Neural cell (in vitro differentiated cells): ENCODE data around the gene MBD5. TPM values are rescaled to one million over a fixed set of nuclear protein-coding genes. Genes with fewer than 3 reads are reported as not detected.

Source experiments
- H2AFZ ChIP-seq: fragments of 200-600, 300-800 bp; sonication (generic), shearing (Covaris generic); 2 replicates; pipeline ENCODE4 v1.6.0; 2014; ENCODE audit warnings: low read depth, mild to moderate bottlenecking, antibody characterized with exemption, low read length, moderate library complexity
- H3F3A ChIP-seq: fragments of 200-600 bp; shearing (Covaris generic); 2 replicates; pipeline ENCODE4 v1.6.1; 2016; ENCODE audit warnings: mild to moderate bottlenecking, moderate library complexity, mixed read lengths, antibody characterized with exemption, low read length; ENCODE audit not compliant: insufficient read depth, poor library complexity, severe bottlenecking
- H3K27ac ChIP-seq: fragments of 200-600, 300-800 bp; sonication (generic), shearing (Covaris generic); 2 replicates; pipeline ENCODE4 v1.5.1; 2014; ENCODE audit warnings: mild to moderate bottlenecking, low read length, moderate library complexity
- H3K27me3 ChIP-seq: fragments of 300-800, 200-600 bp; sonication (generic), shearing (Covaris generic); 2 replicates; pipeline ENCODE4 v1.6.0; 2014; ENCODE audit warnings: mild to moderate bottlenecking, low read depth, low read length, moderate library complexity; ENCODE audit not compliant: insufficient read depth
- H3K36me3 ChIP-seq: fragments of 300-800, 200-600 bp; sonication (generic), shearing (Covaris generic); 2 replicates; pipeline ENCODE4 v1.5.1; 2014; ENCODE audit warnings: mild to moderate bottlenecking, antibody characterized with exemption, low read length, moderate library complexity; ENCODE audit not compliant: insufficient read depth
- H3K4me2 ChIP-seq: fragments of 300-800, 200-600 bp; sonication (generic), shearing (Covaris generic); 2 replicates; pipeline ENCODE4 v1.6.0; 2014; ENCODE audit warnings: mild to moderate bottlenecking, low read length
- H3K4me3 ChIP-seq: fragments of 300-800, 200-600 bp; sonication (generic), shearing (Covaris generic); 2 replicates; pipeline ENCODE4 v1.5.1; 2014; ENCODE audit warnings: mild to moderate bottlenecking, low read length, moderate library complexity
- H3K79me2 ChIP-seq: fragments of 200-600 bp; shearing (Covaris generic); replicated peaks from 2 replicates; pipeline ENCODE4 v1.6.0; 2014; ENCODE audit warnings: mild to moderate bottlenecking, low read length, moderate library complexity; ENCODE audit not compliant: insufficient read depth
- H3K9ac ChIP-seq: fragments of 300-800, 200-600 bp; sonication (generic), shearing (Covaris generic); 2 replicates; pipeline ENCODE4 v1.6.1; 2016; ENCODE audit warnings: mild to moderate bottlenecking, low read length, mixed read lengths
- H3K9me2 ChIP-seq: fragments of 200-600 bp; shearing (Covaris generic); 2 replicates; pipeline ENCODE4 v1.6.1; 2016; ENCODE audit warnings: mild to moderate bottlenecking, low read length, mixed read lengths; ENCODE audit not compliant: insufficient read depth
- H3K9me3 ChIP-seq: fragments of 200-600, 300-800 bp; sonication (generic), shearing (Covaris generic); 2 replicates; pipeline ENCODE4 v1.6.1; 2016; ENCODE audit warnings: mild to moderate bottlenecking, mixed run types, low read length, moderate library complexity, mixed read lengths
- H4K20me1 ChIP-seq: fragments of 200-600 bp; shearing (Covaris generic); 2 replicates; pipeline ENCODE4 v1.6.1; 2016; ENCODE audit warnings: mild to moderate bottlenecking, mixed run types; ENCODE audit not compliant: insufficient read depth
- EP300 ChIP-seq: fragments of 450-650 bp; conservative IDR thresholded peaks from 2 replicates; pipeline ENCODE4 v1.6.1; 2014; ENCODE audit warnings: antibody characterized with exemption, mild to moderate bottlenecking, moderate library complexity; ENCODE audit not compliant: poor library complexity, severe bottlenecking
- EZH2 ChIP-seq: fragments of 200-600, 300-800 bp; shearing (Covaris generic), sonication (generic); IDR thresholded peaks from 2 replicates; pipeline ENCODE4 v1.6.1; 2014; ENCODE audit warnings: antibody characterized with exemption, low read length, borderline replicate concordance, mild to moderate bottlenecking; ENCODE audit not compliant: insufficient read depth, poor library complexity, severe bottlenecking
- MXI1 ChIP-seq: fragments of 450-650 bp; conservative IDR thresholded peaks from 2 replicates; pipeline ENCODE4 v1.6.1; 2014; ENCODE audit warnings: antibody characterized with exemption, mild to moderate bottlenecking; ENCODE audit not compliant: poor library complexity, severe bottlenecking
- POLR2AphosphoS5 ChIP-seq: IDR thresholded peaks from 2 replicates; pipeline ENCODE4 v1.6.1; 2012
- RAD21 ChIP-seq: fragments of 450-650 bp; conservative IDR thresholded peaks from 2 replicates; pipeline ENCODE4 v1.6.1; 2014; ENCODE audit warnings: antibody characterized with exemption, mild to moderate bottlenecking, moderate library complexity
- SMC3 ChIP-seq: fragments of 450-650 bp; conservative IDR thresholded peaks from 2 replicates; pipeline ENCODE4 v1.6.1; 2014; ENCODE audit warnings: antibody characterized with exemption, mild to moderate bottlenecking, moderate library complexity; ENCODE audit not compliant: poor library complexity
- TAF1 ChIP-seq: IDR thresholded peaks from 2 replicates; pipeline ENCODE4 v1.6.1; 2012; ENCODE audit warnings: low read depth
- polyA plus RNA-seq: library from polyadenylated mRNA; depleted of rRNA; stranded (reverse); fragments of >200 nt; gene quantifications from 2 replicates; pipeline ENCODE4 v1.2.3, GENCODE V29; 2014
- TF ChIP-seq, protein P1 (sequence below): IDR thresholded peaks from 2 replicates; pipeline ENCODE4 v1.6.1; 2012; ENCODE audit warnings: borderline replicate concordance
- TF ChIP-seq, protein P2 (sequence below): fragments of 450-650 bp; IDR thresholded peaks from 2 replicates; pipeline ENCODE4 v1.5.1; 2014; ENCODE audit warnings: antibody characterized with exemption, mild to moderate bottlenecking, moderate library complexity; ENCODE audit not compliant: poor library complexity, severe bottlenecking

MBD5 gene
- polyA plus RNA-seq, 1 donor from 2014 or later: 9.7 TPM

DNA sequence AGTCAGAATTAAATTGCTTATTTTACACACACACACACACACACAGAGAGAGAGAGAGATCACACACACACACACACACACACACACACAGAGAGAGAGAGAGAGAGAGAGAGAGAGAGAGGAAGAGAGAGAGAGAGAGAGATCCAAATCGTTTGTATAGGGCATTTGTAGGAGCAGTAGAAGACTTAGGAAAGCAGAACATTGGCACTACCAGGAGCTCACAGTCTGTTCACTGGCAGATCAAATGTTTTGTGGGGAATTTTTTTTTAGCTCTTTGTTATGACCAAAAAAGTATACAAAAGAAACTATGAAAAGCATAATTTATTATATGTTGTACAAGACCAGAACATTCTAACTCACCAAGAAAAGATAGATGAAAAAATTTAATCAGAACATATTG, 81.8 kb downstream of the MBD5 start:
- Histone ChIP-seq H2AFZ (no peak overlapping the region), H3K36me3 (no peaks in the 10 kb centered on the region), H3K4me3 (no peak overlapping the region), H3F3A (no peaks in the 10 kb centered on the region), H4K20me1 (no peaks in the 10 kb centered on the region), H3K4me2 (no peak overlapping the region), H3K9ac (no peak overlapping the region), H3K9me3 (no peaks in the 10 kb centered on the region), H3K79me2 (peaks cover 13% of the 10 kb centered on the region), H3K27me3 (no peaks in the 10 kb centered on the region), H3K9me2 (no peaks in the 10 kb centered on the region), H3K27ac (no peak overlapping the region)
- TF ChIP-seq, protein P1, sequence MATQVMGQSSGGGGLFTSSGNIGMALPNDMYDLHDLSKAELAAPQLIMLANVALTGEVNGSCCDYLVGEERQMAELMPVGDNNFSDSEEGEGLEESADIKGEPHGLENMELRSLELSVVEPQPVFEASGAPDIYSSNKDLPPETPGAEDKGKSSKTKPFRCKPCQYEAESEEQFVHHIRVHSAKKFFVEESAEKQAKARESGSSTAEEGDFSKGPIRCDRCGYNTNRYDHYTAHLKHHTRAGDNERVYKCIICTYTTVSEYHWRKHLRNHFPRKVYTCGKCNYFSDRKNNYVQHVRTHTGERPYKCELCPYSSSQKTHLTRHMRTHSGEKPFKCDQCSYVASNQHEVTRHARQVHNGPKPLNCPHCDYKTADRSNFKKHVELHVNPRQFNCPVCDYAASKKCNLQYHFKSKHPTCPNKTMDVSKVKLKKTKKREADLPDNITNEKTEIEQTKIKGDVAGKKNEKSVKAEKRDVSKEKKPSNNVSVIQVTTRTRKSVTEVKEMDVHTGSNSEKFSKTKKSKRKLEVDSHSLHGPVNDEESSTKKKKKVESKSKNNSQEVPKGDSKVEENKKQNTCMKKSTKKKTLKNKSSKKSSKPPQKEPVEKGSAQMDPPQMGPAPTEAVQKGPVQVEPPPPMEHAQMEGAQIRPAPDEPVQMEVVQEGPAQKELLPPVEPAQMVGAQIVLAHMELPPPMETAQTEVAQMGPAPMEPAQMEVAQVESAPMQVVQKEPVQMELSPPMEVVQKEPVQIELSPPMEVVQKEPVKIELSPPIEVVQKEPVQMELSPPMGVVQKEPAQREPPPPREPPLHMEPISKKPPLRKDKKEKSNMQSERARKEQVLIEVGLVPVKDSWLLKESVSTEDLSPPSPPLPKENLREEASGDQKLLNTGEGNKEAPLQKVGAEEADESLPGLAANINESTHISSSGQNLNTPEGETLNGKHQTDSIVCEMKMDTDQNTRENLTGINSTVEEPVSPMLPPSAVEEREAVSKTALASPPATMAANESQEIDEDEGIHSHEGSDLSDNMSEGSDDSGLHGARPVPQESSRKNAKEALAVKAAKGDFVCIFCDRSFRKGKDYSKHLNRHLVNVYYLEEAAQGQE: no peak
- TF ChIP-seq MXI1 (no peak), SMC3 (no peak), EZH2 (no peak), EP300 (no peak), RAD21 (no peak), TAF1 (no peak), POLR2AphosphoS5 (no peak)
- TF ChIP-seq, protein P2, sequence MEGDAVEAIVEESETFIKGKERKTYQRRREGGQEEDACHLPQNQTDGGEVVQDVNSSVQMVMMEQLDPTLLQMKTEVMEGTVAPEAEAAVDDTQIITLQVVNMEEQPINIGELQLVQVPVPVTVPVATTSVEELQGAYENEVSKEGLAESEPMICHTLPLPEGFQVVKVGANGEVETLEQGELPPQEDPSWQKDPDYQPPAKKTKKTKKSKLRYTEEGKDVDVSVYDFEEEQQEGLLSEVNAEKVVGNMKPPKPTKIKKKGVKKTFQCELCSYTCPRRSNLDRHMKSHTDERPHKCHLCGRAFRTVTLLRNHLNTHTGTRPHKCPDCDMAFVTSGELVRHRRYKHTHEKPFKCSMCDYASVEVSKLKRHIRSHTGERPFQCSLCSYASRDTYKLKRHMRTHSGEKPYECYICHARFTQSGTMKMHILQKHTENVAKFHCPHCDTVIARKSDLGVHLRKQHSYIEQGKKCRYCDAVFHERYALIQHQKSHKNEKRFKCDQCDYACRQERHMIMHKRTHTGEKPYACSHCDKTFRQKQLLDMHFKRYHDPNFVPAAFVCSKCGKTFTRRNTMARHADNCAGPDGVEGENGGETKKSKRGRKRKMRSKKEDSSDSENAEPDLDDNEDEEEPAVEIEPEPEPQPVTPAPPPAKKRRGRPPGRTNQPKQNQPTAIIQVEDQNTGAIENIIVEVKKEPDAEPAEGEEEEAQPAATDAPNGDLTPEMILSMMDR: no peak

GRCh38 chr2:148103946-148104345, 83.1 kb downstream of the MBD5 start:
- Histone ChIP-seq H3K36me3 (no peaks in the 10 kb centered on the region), H3K27ac (no peak overlapping the region), H3K4me3 (no peak overlapping the region), H3K4me2 (no peak overlapping the region), H4K20me1 (no peaks in the 10 kb centered on the region), H3K9me2 (no peaks in the 10 kb centered on the region), H3K79me2 (peaks cover 16% of the 10 kb centered on the region), H2AFZ (no peak overlapping the region), H3F3A (no peaks in the 10 kb centered on the region), H3K9me3 (no peaks in the 10 kb centered on the region), H3K27me3 (no peaks in the 10 kb centered on the region), H3K9ac (no peak overlapping the region)
- TF ChIP-seq RAD21: no peak
- TF ChIP-seq EP300: no peak
- TF ChIP-seq, protein P1: no peak
- TF ChIP-seq EZH2: no peak
- TF ChIP-seq SMC3: no peak
- no peak for TF ChIP-seq MXI1
- TF ChIP-seq, protein P2: no peak
- no peak for TF ChIP-seq POLR2AphosphoS5
- no peak for TF ChIP-seq TAF1
